ENCODE measurements around the gene PTRH1. TPM values are rescaled to one million over a fixed set of nuclear protein-coding genes. Genes with fewer than 3 reads are reported as not detected.

The PTRH1 gene
- total RNA-seq: 15.8 and 34.5 TPM in 2 replicates

DNA sequence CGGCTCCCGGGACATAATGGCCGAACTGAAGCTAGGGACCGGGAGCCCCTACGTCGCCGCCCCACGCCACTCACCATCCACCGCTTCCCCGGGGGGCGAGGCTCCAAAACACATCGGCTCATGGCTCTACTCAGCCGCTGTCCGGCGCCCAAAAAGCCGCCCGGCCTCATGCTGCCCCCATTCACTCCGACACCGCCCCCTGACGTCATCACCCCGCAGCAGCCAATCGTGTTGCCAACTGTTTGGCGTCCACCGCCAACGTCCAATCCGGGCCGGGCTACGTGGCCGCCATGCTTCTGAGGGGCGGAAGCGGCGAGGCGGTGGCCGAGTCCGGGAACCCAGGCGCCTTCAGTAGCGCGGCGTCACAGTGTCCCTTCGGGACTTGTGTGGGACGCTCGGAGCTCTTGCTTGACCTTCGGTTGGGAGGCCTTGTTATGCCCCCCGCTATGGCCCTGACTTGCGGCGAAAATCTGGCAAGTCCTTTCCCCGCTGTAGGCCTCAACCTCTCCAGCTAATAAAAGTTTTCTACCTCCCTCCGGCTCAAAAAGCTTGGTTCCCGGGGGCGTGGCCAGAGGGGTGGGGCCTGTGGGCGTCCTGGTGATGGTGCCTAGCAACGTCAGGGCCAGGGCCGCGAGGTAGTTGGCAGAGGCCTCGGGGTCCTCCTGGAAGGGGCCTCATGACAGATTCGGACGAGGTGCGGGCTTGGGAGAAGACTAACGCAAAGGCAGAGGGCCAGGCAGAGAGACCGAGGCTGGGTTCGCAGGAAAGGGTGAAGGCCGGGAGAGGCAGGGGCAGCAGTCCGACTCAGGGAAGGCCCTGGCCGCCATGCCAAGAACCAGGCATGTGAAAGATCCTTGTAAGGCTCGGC is at the start of gene PTRH1, which contains the start of gene TTC16:
PTRH1 (minus strand) TSS at position 194 of the 868 bp plus-strand sequence; CDS start at position 170, 24 bp downstream.
TTC16 (plus strand) TSS at position 610 of the 868 bp plus-strand sequence; CDS start at position 677, 67 bp downstream.

GRCh38 chr9:127734747-127735529 is 19.5 kb upstream of the PTRH1 start, which contains the start of gene TOR2A:
TSS of gene TOR2A (minus strand) at chr9:127735294. CDS start at chr9:127735270, 24 bp downstream.

DNA sequence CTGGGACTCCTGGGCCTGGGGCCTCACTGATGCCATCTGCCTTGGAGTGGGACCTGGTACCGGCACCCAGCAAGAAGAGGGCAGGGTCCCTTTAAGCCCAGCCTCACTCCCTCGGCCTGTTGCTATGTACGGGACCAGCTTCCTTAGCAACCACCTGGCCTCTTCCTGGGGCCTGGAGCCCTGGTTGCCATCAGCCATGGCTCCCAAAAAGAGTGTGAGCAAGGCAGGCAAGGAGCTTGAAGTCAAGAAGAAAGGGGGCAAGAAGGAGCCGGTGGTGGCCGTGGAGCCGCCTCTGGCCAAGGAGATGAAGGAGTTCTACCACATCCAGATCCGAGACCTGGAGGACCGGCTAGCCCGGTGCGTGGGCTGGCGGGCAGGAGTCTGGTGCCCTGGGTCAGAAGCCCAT is 8.6 kb downstream of the PTRH1 start, which contains the start of gene CFAP157:
CFAP157 (plus strand) TSS at position 153 of the 406 bp plus-strand sequence; CDS start at position 197, 44 bp downstream.

Other genes with a start within 250 kb of the PTRH1 start
- gene STXBP1, start 103.4 kb downstream of the PTRH1 start, total RNA-seq: 34.9 and 60.6 TPM in 2 replicates
- 0.08 TPM in 1 of 2 replicates, not detected in the other for gene CFAP157, start 8.7 kb downstream of the PTRH1 start, total RNA-seq
- gene TTC16, start 416 bp upstream of the PTRH1 start, total RNA-seq: not detected in 2 replicates
- 14.0 and 18.3 TPM in 2 replicates for gene TOR2A, start 19.6 kb upstream of the PTRH1 start, total RNA-seq
- gene SH2D3C, start 63.0 kb upstream of the PTRH1 start, total RNA-seq: 0.08 and 0.52 TPM in 2 replicates
- 23.0 and 63.2 TPM in 2 replicates for gene CDK9, start 70.4 kb upstream of the PTRH1 start, total RNA-seq
- gene FPGS, start 87.2 kb upstream of the PTRH1 start, total RNA-seq: 57.8 and 78.6 TPM in 2 replicates
- gene ENG, start 139.0 kb upstream of the PTRH1 start, total RNA-seq: 52.9 and 72.1 TPM in 2 replicates
- 40.1 and 71.8 TPM in 2 replicates for gene AK1, start 162.0 kb upstream of the PTRH1 start, total RNA-seq
- gene ST6GALNAC6, start 183.9 kb upstream of the PTRH1 start, total RNA-seq: 66.2 and 92.5 TPM in 2 replicates
- gene ST6GALNAC4, start 201.4 kb upstream of the PTRH1 start, total RNA-seq: 33.8 and 56.2 TPM in 2 replicates
- 1.9 and 3.7 TPM in 2 replicates for gene PIP5KL1, start 215.1 kb upstream of the PTRH1 start, total RNA-seq
- 15.3 and 21.7 TPM in 2 replicates for gene DPM2, start 222.2 kb upstream of the PTRH1 start, total RNA-seq